ENCODE measurements around the gene UBALD2. TPM values are rescaled to one million over a fixed set of nuclear protein-coding genes. Genes with fewer than 3 reads are reported as not detected.

Gene UBALD2
- polyA plus RNA-seq, 1 donor from 2014 or later: 7.5 TPM

DNA sequence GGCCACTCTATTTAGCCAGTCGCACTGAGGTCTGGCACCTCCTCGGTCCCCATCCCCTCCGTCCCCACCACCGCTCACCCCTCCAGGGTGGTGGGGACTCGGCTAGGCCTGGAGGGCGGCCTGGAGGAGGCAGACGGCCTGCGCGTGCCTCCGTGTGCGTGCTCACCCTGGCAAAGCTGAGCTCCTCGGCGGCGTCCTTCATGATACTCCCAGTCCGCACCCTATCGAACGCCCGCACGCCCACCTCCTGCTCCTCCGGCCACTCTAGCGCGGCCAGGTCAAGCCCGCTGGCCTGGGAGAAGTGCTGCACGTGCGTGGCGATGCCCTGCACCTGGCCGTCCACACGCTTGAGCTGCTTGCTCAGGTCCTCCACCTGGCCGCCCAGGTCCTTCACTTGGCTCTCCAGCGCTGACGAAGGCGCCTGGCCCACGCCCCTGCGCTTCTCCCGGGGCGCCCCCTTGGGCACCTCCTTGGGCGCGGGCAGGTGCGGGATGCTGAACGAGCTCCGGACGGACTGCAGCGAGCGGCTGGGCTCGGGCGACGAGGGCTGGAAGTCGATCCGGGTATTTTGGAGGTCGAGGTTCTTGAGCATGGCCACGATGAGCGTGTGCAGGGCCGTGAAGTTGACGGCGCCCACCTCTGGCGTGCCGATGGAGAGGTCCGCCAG, 42.3 kb downstream of the UBALD2 start:
- H3K9me3 ChIP-seq (ENCODE audit: low read length): no peaks in the 10 kb centered on the region
- no peak overlapping the region for H3K4me2 ChIP-seq (ENCODE audit: low read length)
- no peak overlapping the region for H3K27ac ChIP-seq (ENCODE audit: low read length)
- H3K9me2 ChIP-seq (ENCODE audit: insufficient read depth, low read length): no peaks in the 10 kb centered on the region
- H3K79me2 ChIP-seq (replicated peaks; ENCODE audit: insufficient read depth, low read length): no peaks in the 10 kb centered on the region
- no peak overlapping the region for H3K9ac ChIP-seq (ENCODE audit: low read length)
- no peaks in the 10 kb centered on the region for H3K36me3 ChIP-seq (ENCODE audit: insufficient read depth, low read length)
- no peak overlapping the region for H3K4me3 ChIP-seq (ENCODE audit: low read length)
- no peaks in the 10 kb centered on the region for H3K27me3 ChIP-seq (ENCODE audit: insufficient read depth, low read depth, low read length)
- no peak for TF ChIP-seq EP300 (conservative IDR thresholded peaks at IDR 0.05; ENCODE audit: poor library complexity, severe bottlenecking)
- no peak for TF ChIP-seq EZH2 (IDR thresholded peaks at IDR 0.05; ENCODE audit: borderline replicate concordance, insufficient read depth, low read length, poor library complexity, severe bottlenecking)
- TF ChIP-seq SMC3 (conservative IDR thresholded peaks at IDR 0.05; ENCODE audit: poor library complexity): no peak
- no peak for TF ChIP-seq POLR2AphosphoS5 (IDR thresholded peaks at IDR 0.05)
- TF ChIP-seq MXI1 (conservative IDR thresholded peaks at IDR 0.05; ENCODE audit: poor library complexity, severe bottlenecking): no peak
- no peak for TF ChIP-seq TAF1 (IDR thresholded peaks at IDR 0.05; ENCODE audit: low read depth)
- no peak for TF ChIP-seq RAD21 (conservative IDR thresholded peaks at IDR 0.05)
- TF ChIP-seq, protein P1, sequence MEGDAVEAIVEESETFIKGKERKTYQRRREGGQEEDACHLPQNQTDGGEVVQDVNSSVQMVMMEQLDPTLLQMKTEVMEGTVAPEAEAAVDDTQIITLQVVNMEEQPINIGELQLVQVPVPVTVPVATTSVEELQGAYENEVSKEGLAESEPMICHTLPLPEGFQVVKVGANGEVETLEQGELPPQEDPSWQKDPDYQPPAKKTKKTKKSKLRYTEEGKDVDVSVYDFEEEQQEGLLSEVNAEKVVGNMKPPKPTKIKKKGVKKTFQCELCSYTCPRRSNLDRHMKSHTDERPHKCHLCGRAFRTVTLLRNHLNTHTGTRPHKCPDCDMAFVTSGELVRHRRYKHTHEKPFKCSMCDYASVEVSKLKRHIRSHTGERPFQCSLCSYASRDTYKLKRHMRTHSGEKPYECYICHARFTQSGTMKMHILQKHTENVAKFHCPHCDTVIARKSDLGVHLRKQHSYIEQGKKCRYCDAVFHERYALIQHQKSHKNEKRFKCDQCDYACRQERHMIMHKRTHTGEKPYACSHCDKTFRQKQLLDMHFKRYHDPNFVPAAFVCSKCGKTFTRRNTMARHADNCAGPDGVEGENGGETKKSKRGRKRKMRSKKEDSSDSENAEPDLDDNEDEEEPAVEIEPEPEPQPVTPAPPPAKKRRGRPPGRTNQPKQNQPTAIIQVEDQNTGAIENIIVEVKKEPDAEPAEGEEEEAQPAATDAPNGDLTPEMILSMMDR (IDR thresholded peaks at IDR 0.05; ENCODE audit: poor library complexity, severe bottlenecking): no peak
- TF ChIP-seq, protein P2, sequence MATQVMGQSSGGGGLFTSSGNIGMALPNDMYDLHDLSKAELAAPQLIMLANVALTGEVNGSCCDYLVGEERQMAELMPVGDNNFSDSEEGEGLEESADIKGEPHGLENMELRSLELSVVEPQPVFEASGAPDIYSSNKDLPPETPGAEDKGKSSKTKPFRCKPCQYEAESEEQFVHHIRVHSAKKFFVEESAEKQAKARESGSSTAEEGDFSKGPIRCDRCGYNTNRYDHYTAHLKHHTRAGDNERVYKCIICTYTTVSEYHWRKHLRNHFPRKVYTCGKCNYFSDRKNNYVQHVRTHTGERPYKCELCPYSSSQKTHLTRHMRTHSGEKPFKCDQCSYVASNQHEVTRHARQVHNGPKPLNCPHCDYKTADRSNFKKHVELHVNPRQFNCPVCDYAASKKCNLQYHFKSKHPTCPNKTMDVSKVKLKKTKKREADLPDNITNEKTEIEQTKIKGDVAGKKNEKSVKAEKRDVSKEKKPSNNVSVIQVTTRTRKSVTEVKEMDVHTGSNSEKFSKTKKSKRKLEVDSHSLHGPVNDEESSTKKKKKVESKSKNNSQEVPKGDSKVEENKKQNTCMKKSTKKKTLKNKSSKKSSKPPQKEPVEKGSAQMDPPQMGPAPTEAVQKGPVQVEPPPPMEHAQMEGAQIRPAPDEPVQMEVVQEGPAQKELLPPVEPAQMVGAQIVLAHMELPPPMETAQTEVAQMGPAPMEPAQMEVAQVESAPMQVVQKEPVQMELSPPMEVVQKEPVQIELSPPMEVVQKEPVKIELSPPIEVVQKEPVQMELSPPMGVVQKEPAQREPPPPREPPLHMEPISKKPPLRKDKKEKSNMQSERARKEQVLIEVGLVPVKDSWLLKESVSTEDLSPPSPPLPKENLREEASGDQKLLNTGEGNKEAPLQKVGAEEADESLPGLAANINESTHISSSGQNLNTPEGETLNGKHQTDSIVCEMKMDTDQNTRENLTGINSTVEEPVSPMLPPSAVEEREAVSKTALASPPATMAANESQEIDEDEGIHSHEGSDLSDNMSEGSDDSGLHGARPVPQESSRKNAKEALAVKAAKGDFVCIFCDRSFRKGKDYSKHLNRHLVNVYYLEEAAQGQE (IDR thresholded peaks at IDR 0.05; ENCODE audit: borderline replicate concordance): no peak
- no peaks in the 10 kb centered on the region for H4K20me1 ChIP-seq (ENCODE audit: insufficient read depth)
- no peak overlapping the region for H2AFZ ChIP-seq (ENCODE audit: low read depth, low read length)
- no peaks in the 10 kb centered on the region for H3F3A ChIP-seq (ENCODE audit: insufficient read depth, low read length, poor library complexity, severe bottlenecking)

DNA sequence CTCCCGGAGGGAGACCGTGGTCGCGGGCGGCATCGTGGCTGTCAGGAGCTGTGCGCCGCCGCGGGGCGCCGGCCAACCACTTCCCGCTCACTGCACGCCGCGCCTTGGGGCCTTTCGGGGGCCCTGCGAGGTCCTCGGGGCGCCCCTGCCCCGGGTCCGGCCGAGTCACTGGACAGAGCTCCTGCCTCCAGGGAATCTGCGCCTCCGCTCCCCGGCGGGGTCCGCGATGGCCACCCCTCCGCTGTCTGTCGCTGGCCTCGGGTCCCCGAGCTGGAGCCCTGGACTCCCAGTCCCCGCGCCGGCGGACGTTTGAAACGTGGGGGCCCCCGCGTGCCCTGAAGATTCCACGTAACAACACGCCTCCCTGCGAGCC, 42.8 kb downstream of the UBALD2 start, which contains the start of gene QRICH2:
TSS of gene QRICH2 (minus strand) at position 311 of the 373 bp plus-strand sequence. CDS start at position 33, 278 bp downstream.
- Histone ChIP-seq H3K36me3 (ENCODE audit: insufficient read depth, low read length) (peaks cover 5% of the 10 kb centered on the region), H3K4me3 (ENCODE audit: low read length) (no peak within 1 kb of the TSS), H3K79me2 (replicated peaks; ENCODE audit: insufficient read depth, low read length) (no peaks in the 10 kb centered on the region), H3K27me3 (ENCODE audit: insufficient read depth, low read depth, low read length) (no peaks in the 10 kb centered on the region), H2AFZ (ENCODE audit: low read depth, low read length) (no peak within 1 kb of the TSS), H4K20me1 (ENCODE audit: insufficient read depth) (no peaks in the 10 kb centered on the region), H3K9me2 (ENCODE audit: insufficient read depth, low read length) (no peaks in the 10 kb centered on the region), H3F3A (ENCODE audit: insufficient read depth, low read length, poor library complexity, severe bottlenecking) (no peaks in the 10 kb centered on the region), H3K27ac (ENCODE audit: low read length) (no peak within 1 kb of the TSS), H3K4me2 (ENCODE audit: low read length) (no peak within 1 kb of the TSS), H3K9me3 (ENCODE audit: low read length) (no peaks in the 10 kb centered on the region), H3K9ac (ENCODE audit: low read length) (no peak within 1 kb of the TSS)
- TF ChIP-seq POLR2AphosphoS5 (IDR thresholded peaks at IDR 0.05) (no peak), RAD21 (conservative IDR thresholded peaks at IDR 0.05) (no peak), MXI1 (conservative IDR thresholded peaks at IDR 0.05; ENCODE audit: poor library complexity, severe bottlenecking) (no peak), SMC3 (conservative IDR thresholded peaks at IDR 0.05; ENCODE audit: poor library complexity) (no peak), EP300 (conservative IDR thresholded peaks at IDR 0.05; ENCODE audit: poor library complexity, severe bottlenecking) (no peak), EZH2 (IDR thresholded peaks at IDR 0.05; ENCODE audit: borderline replicate concordance, insufficient read depth, low read length, poor library complexity, severe bottlenecking) (no peak), TAF1 (IDR thresholded peaks at IDR 0.05; ENCODE audit: low read depth) (no peak)
- TF ChIP-seq, protein P2 (IDR thresholded peaks at IDR 0.05; ENCODE audit: borderline replicate concordance): no peak
- TF ChIP-seq, protein P1 (IDR thresholded peaks at IDR 0.05; ENCODE audit: poor library complexity, severe bottlenecking): no peak
